ENCODE data around the gene TARM1. TPM values are rescaled to one million over a fixed set of nuclear protein-coding genes. Genes with fewer than 3 reads are reported as not detected.

Gene TARM1
- total RNA-seq, result not detected

GRCh38 chr19:54081032-54081431, at the start of gene TARM1:
TSS of gene TARM1 (minus strand) at chr19:54081365. CDS start at chr19:54081340, 25 bp downstream.
- no peaks in the 10 kb centered on the region for H3K4me1 Mint-ChIP-seq (ENCODE audit: low read depth)
- no peak within 1 kb of the TSS for H3K4me3 Mint-ChIP-seq
- H3K36me3 Mint-ChIP-seq (ENCODE audit: insufficient read depth in 2 of 2), result peaks cover 8% of the 10 kb centered on the region in 2 donors

GRCh38 chr19:54129617-54129996, 48.4 kb upstream of the TARM1 start:
- Mint-ChIP-seq H3K4me3 (no peak overlapping the region), H3K36me3 (ENCODE audit: insufficient read depth in 2 of 2) (peaks cover 0 to 2% of the 10 kb centered on the region in 2 donors), H3K27me3 (ENCODE audit: low read depth) (no peaks in the 10 kb centered on the region), H3K4me1 (ENCODE audit: low read depth) (no peaks in the 10 kb centered on the region), H3K9me3 (no peaks in the 10 kb centered on the region), H3K27ac (no peak overlapping the region)
- no peak for ATAC-seq (replicated peaks in 1 of 2)
- DNase-seq, result no peak

More at GRCh38 chr19:54081032-54081431, at the start of gene TARM1:
- DNase-seq, result no peak
- H3K27me3 Mint-ChIP-seq (ENCODE audit: low read depth), result no peaks in the 10 kb centered on the region
- peaks cover 4 to 8% of the 10 kb centered on the region in 2 donors for H3K9me3 Mint-ChIP-seq
- no peak for ATAC-seq (replicated peaks in 1 of 2)
- H3K27ac Mint-ChIP-seq, result no peak within 1 kb of the TSS

- Mint-ChIP-seq H3K4me3 (no peak overlapping the region), H3K27me3 (ENCODE audit: low read depth) (no peaks in the 10 kb centered on the region), H3K36me3 (ENCODE audit: insufficient read depth in 2 of 2) (peaks cover 0 to 2% of the 10 kb centered on the region in 2 donors), H3K27ac (no peak overlapping the region), H3K9me3 (no peaks in the 10 kb centered on the region), H3K4me1 (ENCODE audit: low read depth) (no peaks in the 10 kb centered on the region)
- ATAC-seq (replicated peaks in 1 of 2) (no peak), DNase-seq (no peak)
Measured at GRCh38 chr19:54128796-54129616, 47.8 kb upstream of the TARM1 start.

DNA sequence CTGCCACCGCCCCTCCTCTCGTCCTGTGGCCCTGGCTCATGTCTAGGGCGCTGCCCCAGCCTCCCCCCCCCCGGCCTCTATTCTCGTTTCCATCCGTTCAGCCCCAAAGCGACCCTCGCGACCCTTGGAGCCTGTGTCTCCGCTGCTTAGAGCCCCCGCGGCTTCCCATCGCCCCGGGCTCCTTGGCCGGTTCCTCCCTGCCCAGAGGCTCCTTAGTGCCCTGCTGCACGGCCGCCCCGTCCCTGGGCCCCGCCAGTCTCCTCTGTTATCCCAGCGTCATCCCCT, 47.2 kb upstream of the TARM1 start:
- Mint-ChIP-seq H3K4me3 (no peak overlapping the region), H3K4me1 (ENCODE audit: low read depth) (no peaks in the 10 kb centered on the region), H3K27me3 (ENCODE audit: low read depth) (no peaks in the 10 kb centered on the region), H3K36me3 (ENCODE audit: insufficient read depth in 2 of 2) (peaks cover 0 to 3% of the 10 kb centered on the region in 2 donors), H3K27ac (no peak overlapping the region), H3K9me3 (no peaks in the 10 kb centered on the region)
- ATAC-seq (replicated peaks in 1 of 2) (no peak), DNase-seq (no peak)

DNA sequence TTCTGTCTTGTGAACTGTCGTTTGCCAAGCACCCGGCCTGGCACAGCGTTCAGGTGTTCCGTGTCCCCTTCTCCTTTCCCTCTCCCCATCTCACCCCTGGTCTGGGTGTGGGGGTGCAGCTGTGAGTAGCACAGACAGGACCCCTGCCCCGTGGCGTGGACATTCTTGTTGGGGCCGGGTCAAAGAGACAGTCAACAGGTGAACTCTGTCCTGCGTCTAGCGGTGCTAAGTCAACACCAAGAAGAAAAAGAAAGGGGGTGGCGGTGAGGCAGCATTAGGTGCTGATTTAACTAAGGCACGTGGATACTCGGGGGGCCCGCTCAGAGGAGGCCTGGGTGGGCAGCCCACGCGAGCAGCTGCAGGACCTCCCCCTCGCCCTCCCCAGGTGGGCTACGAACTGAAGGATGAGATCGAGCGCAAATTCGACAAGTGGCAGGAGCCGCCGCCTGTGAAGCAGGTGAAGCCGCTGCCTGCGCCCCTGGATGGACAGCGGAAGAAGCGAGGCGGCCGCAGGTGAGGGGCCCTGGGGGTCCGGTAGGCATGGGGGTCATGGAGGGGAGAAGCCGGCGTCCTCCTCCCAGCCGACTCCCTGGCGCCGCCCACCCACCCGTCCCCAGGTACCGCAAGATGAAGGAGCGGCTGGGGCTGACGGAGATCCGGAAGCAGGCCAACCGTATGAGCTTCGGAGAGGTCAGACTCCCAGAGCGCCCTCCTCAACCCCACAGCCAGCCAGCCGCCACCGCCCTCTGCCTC, 46.7 kb upstream of the TARM1 start:
- Mint-ChIP-seq H3K9me3 (no peaks in the 10 kb centered on the region), H3K27ac (no peak overlapping the region), H3K36me3 (ENCODE audit: insufficient read depth in 2 of 2) (peaks cover 0 to 5% of the 10 kb centered on the region in 2 donors), H3K4me1 (ENCODE audit: low read depth) (no peaks in the 10 kb centered on the region), H3K4me3 (no peak overlapping the region), H3K27me3 (ENCODE audit: low read depth) (no peaks in the 10 kb centered on the region)
- ATAC-seq (replicated peaks in 1 of 2) (no peak), DNase-seq (no peak)

GRCh38 chr19:54125713-54126112, 44.5 kb upstream of the TARM1 start:
- no peaks in the 10 kb centered on the region for H3K4me1 Mint-ChIP-seq (ENCODE audit: low read depth)
- no peak overlapping the region for H3K27ac Mint-ChIP-seq
- H3K27me3 Mint-ChIP-seq (ENCODE audit: low read depth), result no peaks in the 10 kb centered on the region
- ATAC-seq (replicated peaks in 1 of 2) (no peak), DNase-seq (no peak)
- no peaks in the 10 kb centered on the region for H3K9me3 Mint-ChIP-seq
- H3K36me3 Mint-ChIP-seq (ENCODE audit: insufficient read depth in 2 of 2), result peaks cover 0 to 5% of the 10 kb centered on the region in 2 donors
- no peak overlapping the region for H3K4me3 Mint-ChIP-seq

DNA sequence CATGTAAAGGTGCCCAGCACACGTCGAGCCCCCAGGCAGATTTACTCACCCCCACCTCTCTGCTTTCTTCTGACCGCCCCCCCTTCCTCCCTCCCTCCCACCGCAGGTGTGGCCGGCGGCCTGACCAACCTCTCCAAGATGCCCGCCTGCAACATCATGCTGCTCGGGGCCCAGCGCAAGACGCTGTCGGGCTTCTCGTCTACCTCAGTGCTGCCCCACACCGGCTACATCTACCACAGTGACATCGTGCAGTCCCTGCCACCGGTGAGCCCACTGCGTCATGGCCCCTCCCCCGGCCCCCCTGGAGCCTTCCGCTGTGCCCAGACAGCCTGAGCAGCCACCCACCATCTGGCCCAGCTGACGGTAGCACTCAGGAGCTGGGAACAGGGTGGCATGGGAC, 43.2 kb upstream of the TARM1 start:
- no peak overlapping the region for H3K27ac Mint-ChIP-seq
- no peaks in the 10 kb centered on the region for H3K27me3 Mint-ChIP-seq (ENCODE audit: low read depth)
- ATAC-seq (replicated peaks in 1 of 2), result no peak
- H3K9me3 Mint-ChIP-seq, result no peaks in the 10 kb centered on the region
- no peak for DNase-seq
- peaks cover 0 to 5% of the 10 kb centered on the region in 2 donors for H3K36me3 Mint-ChIP-seq (ENCODE audit: insufficient read depth in 2 of 2)
- H3K4me3 Mint-ChIP-seq, result no peak overlapping the region
- no peaks in the 10 kb centered on the region for H3K4me1 Mint-ChIP-seq (ENCODE audit: low read depth)

DNA sequence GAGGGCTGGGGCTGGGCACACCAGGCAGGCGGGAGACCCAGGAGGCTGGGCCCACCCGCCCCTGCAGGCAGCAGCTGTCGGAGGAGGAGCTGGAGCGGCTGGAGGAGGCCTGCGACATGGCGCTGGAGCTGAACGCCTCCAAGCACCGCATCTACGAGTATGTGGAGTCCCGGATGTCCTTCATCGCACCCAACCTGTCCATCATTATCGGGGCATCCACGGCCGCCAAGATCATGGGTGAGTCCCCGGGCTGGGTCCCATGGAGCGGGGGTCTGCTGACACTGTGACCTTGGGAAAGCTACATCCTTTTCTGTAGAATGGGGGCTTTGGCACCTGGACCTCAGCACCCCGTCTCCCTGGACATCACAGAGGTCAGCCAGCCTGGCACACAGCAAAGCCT, 42.5 kb upstream of the TARM1 start:
- ATAC-seq (replicated peaks in 1 of 2) (no peak), DNase-seq (no peak)
- no peaks in the 10 kb centered on the region for H3K27me3 Mint-ChIP-seq (ENCODE audit: low read depth)
- H3K36me3 Mint-ChIP-seq (ENCODE audit: insufficient read depth in 2 of 2), result peaks cover 0 to 5% of the 10 kb centered on the region in 2 donors
- H3K9me3 Mint-ChIP-seq, result no peaks in the 10 kb centered on the region
- H3K27ac Mint-ChIP-seq, result no peak overlapping the region
- H3K4me3 Mint-ChIP-seq, result no peak overlapping the region
- no peaks in the 10 kb centered on the region for H3K4me1 Mint-ChIP-seq (ENCODE audit: low read depth)

DNA sequence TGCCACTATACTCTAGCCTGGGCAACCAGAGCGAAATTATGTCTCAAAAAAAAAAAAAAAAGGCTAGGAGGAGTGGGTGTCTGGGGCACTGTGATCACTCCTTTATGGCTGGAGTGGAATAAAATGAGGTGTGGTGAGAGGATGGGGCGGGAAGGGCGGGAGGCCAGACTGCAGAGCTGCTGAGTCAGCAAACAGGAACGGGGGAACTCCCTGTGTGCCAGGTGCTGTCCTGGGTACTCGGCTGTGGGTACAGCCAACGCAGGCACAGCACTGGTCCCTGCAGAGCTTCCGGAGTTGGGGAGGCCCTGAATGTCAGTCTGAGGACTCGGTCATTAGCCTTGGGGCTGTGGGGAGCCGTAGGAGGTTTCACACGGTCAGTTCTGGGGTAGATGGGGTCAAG, 40.1 kb upstream of the TARM1 start:
- Mint-ChIP-seq H3K9me3 (no peaks in the 10 kb centered on the region), H3K27me3 (ENCODE audit: low read depth) (no peaks in the 10 kb centered on the region), H3K27ac (no peak overlapping the region), H3K36me3 (ENCODE audit: insufficient read depth in 2 of 2) (peaks cover 0 to 3% of the 10 kb centered on the region in 2 donors), H3K4me3 (no peak overlapping the region), H3K4me1 (ENCODE audit: low read depth) (peaks cover 12% of the 10 kb centered on the region)
- DNase-seq (no peak), ATAC-seq (replicated peaks in 1 of 2) (no peak)

- H3K9me3 Mint-ChIP-seq, result no peaks in the 10 kb centered on the region
- ATAC-seq (replicated peaks in 1 of 2), result peak; percentile 92 to 96
- H3K4me1 Mint-ChIP-seq (ENCODE audit: low read depth), result peaks cover 41% of the 10 kb centered on the region
- DNase-seq, result peak; percentile 92 to 95
- H3K27me3 Mint-ChIP-seq (ENCODE audit: low read depth), result no peaks in the 10 kb centered on the region
- peaks cover 6 to 10% of the 10 kb centered on the region in 2 donors for H3K36me3 Mint-ChIP-seq (ENCODE audit: insufficient read depth in 2 of 2)
- H3K4me3 Mint-ChIP-seq, result peak within 1 kb of the TSS; percentile 85 to 97
- H3K27ac Mint-ChIP-seq, result peak within 1 kb of the TSS; percentile 81
Measured at GRCh38 chr19:54115109-54116063, 34.2 kb upstream of the TARM1 start, which contains the start of the genes PRPF31 and TFPT. TSS of gene PRPF31 (plus strand) at chr19:54115754. CDS start at chr19:54118279, 2,525 bp downstream. TSS of gene TFPT (minus strand) at chr19:54115657. CDS start at chr19:54115269, 388 bp downstream.

DNA sequence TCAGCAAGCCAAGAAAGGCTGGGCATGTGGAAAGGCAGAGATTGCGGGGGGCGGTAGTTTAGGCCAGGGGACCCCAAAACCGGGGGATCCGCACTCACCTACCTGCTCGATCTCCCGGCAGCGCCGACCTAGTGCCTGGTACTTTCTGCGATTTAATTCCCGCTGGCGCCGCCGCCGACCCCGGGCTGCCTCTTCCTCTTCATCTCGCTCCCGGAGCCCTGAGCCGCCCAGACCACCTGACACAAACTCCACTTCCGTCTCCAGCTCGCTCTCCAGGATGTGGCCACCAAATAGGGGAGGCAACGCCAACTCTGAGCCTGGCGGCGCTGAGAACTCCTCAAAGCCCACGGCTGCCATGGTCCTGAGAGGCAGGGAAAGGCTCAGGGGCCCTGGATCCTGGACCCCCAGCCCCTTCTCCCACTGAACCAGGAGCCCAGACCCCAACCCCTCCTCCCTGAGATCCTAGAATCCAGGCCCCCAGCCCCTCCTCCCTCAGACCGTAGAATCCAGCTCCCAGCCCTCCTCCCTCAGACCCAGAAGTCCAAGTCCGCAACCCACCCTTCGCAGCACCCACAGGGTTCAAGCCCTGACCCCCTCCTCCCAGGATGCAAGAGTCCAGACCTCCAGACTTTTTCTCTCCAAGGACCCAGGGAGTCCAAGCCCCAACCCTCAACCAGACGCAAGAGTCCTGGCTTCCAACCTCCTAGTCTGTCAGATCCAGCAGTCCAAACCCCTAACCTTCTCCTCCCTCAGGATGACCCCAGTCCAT, 33.4 kb upstream of the TARM1 start:
- no peaks in the 10 kb centered on the region for H3K27me3 Mint-ChIP-seq (ENCODE audit: low read depth)
- H3K36me3 Mint-ChIP-seq (ENCODE audit: insufficient read depth in 2 of 2), result peaks cover 6 to 11% of the 10 kb centered on the region in 2 donors
- H3K27ac Mint-ChIP-seq, result peak overlapping the region; percentile 81

GRCh38 chr19:54109651-54110050, 28.5 kb upstream of the TARM1 start:
- H3K36me3 Mint-ChIP-seq (ENCODE audit: insufficient read depth in 2 of 2), result peaks cover 7 to 16% of the 10 kb centered on the region in 2 donors
- no peaks in the 10 kb centered on the region for H3K27me3 Mint-ChIP-seq (ENCODE audit: low read depth)
- no peak for DNase-seq
- no peak overlapping the region for H3K27ac Mint-ChIP-seq
- H3K4me1 Mint-ChIP-seq (ENCODE audit: low read depth), result peaks cover 44% of the 10 kb centered on the region
- H3K4me3 Mint-ChIP-seq, result no peak overlapping the region
- H3K9me3 Mint-ChIP-seq, result no peaks in the 10 kb centered on the region
- no peak for ATAC-seq (replicated peaks in 1 of 2)

More for the DNA sequence above, 33.4 kb upstream of the TARM1 start:
- Mint-ChIP-seq H3K9me3 (no peaks in the 10 kb centered on the region), H3K4me3 (peak overlapping the region; percentile 85 to 97), H3K4me1 (ENCODE audit: low read depth) (peaks cover 41% of the 10 kb centered on the region)
- DNase-seq, result peak; percentile 50 to 57
- ATAC-seq (replicated peaks in 1 of 2), result peak; percentile 24 to 48
